Stimulated activated CD4-positive, alpha-beta T cell treated with anti-CD3 and anti-CD28 coated beads, TNF-alpha, amount 100 ng/mL, for 4 hours (primary cell): Measurements from ENCODE around the gene WAPL.
"Not testable (repeated sequence)": the region's sequence is repeated elsewhere in the genome, so short reads cannot be mapped to it uniquely, and the experiment has no call there.

Experiments
- DNase-seq, 3 experiments: peaks; one replicate each; pipeline ENCODE4 v3.0.0-alpha.2; 2020; ENCODE audit warnings: low read depth in 3 of 3

WAPL gene

GRCh38 chr10:86521678-86522509 is at the start of gene WAPL:
TSS of gene WAPL (minus strand) at chr10:86521792. CDS start at chr10:86518069, 3,723 bp downstream.
- DNase-seq = peak; percentile 87 to 92 (median 90)

- no peak for DNase-seq
These were observed 47.7 kb upstream of the WAPL start for GRCh38 chr10:86569335-86569734.

- not testable (repeated sequence) for DNase-seq
These were observed 44.9 kb upstream of the WAPL start for GRCh38 chr10:86566518-86566917.

GRCh38 chr10:86563338-86563737 is 41.7 kb upstream of the WAPL start:
- DNase-seq = not testable (repeated sequence)

- DNase-seq = not testable (repeated sequence)
These were observed 37.1 kb upstream of the WAPL start for GRCh38 chr10:86558695-86559094.

GRCh38 chr10:86556933-86557649 is 35.5 kb upstream of the WAPL start:
- no peak for DNase-seq

GRCh38 chr10:86556532-86556931 is 34.9 kb upstream of the WAPL start:
- DNase-seq = no peak

- no peak for DNase-seq
These were observed 32.0 kb upstream of the WAPL start for GRCh38 chr10:86553639-86554038.

- no peak for DNase-seq
These were observed 31.6 kb upstream of the WAPL start for GRCh38 chr10:86553213-86553612.

- no peak for DNase-seq
These were observed 25.7 kb upstream of the WAPL start for GRCh38 chr10:86547296-86547695.

- no peak for DNase-seq
These were observed 23.5 kb upstream of the WAPL start for GRCh38 chr10:86545101-86545500.

GRCh38 chr10:86540016-86540415 is 18.4 kb upstream of the WAPL start:
- DNase-seq = no peak

GRCh38 chr10:86538547-86538946 is 17.0 kb upstream of the WAPL start:
- DNase-seq = no peak

- DNase-seq = not testable (repeated sequence)
These were observed 16.4 kb upstream of the WAPL start for GRCh38 chr10:86538040-86538439.

- peak in 2 of 3 experiments; percentile 11 to 18 for DNase-seq
These were observed 14.8 kb upstream of the WAPL start for GRCh38 chr10:86536294-86536861.

GRCh38 chr10:86535132-86535882 is 13.7 kb upstream of the WAPL start:
- no peak for DNase-seq

GRCh38 chr10:86533328-86533727 is 11.7 kb upstream of the WAPL start:
- DNase-seq = no peak

GRCh38 chr10:86528736-86529135 is 7.1 kb upstream of the WAPL start:
- DNase-seq = not testable (repeated sequence)

GRCh38 chr10:86526606-86527005 is 5.0 kb upstream of the WAPL start:
- DNase-seq = no peak

- not testable (repeated sequence) for DNase-seq
These were observed 4.1 kb upstream of the WAPL start for GRCh38 chr10:86525713-86526112.

- DNase-seq = no peak
These were observed 2.8 kb upstream of the WAPL start for GRCh38 chr10:86524225-86524962.
